HG03159 (cell line): ENCODE data around the gene DENND5B.
A peak's percentile ranks its signal among the peaks of the same experiment; 100 is the strongest.
"Not testable (repeated sequence)": the region's sequence is repeated elsewhere in the genome, so short reads cannot be mapped to it uniquely, and the experiment has no call there.

ENCODE experiments used
- ATAC-seq: cut with Tn5 transposase; IDR thresholded peaks from one replicate; pipeline ENCODE4 v1.9.1; 2021; ENCODE audit warnings: mild to moderate bottlenecking, moderate library complexity; ENCODE audit not compliant: unreplicated experiment

The DENND5B gene

DNA sequence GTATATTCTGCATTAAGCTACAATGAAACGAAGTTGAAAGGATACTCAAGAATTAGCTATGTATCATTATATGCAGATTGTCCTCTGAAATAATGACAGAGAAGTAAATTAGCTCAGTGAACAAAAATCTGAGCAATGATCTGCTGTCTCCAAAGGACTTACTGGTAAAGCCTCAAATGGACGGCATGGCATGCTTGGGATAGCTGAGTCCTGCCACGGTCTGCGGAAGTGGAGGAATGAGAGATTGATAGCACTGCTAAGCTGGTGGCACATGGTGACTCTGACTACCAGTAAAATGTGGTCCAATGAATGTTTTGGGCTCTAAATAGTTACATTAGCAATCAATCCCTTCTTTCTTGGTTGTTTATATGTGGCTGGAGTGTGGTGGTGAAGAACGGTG is 3.7 kb upstream of the DENND5B start:
- no peak for ATAC-seq

DNA sequence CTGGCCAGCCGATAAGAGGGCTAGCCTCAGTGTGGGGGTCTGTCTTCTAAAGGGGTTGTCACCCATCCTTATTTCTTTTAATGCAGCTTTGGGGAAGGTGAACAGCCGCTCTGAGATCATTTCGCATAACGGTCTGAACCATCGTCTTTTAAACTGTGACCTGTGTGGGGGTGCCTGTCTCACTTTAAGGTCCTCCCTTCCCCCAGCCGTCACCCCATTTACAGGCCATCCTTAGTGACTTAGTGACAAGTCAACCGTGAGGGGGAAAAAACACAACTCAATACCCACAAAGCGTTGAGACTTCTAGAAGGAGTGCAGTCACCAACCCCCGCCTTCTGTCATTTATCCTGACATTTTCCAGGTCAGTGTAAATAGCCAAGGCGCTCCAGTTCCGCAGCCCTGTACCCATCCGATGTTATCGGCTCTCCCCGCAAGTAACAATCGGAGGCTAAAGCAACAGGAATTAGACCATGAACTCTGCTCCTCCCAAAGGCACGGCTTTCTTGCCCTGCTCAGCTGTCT is 505 bp upstream of the DENND5B start:
- ATAC-seq = peak; percentile 10

DNA sequence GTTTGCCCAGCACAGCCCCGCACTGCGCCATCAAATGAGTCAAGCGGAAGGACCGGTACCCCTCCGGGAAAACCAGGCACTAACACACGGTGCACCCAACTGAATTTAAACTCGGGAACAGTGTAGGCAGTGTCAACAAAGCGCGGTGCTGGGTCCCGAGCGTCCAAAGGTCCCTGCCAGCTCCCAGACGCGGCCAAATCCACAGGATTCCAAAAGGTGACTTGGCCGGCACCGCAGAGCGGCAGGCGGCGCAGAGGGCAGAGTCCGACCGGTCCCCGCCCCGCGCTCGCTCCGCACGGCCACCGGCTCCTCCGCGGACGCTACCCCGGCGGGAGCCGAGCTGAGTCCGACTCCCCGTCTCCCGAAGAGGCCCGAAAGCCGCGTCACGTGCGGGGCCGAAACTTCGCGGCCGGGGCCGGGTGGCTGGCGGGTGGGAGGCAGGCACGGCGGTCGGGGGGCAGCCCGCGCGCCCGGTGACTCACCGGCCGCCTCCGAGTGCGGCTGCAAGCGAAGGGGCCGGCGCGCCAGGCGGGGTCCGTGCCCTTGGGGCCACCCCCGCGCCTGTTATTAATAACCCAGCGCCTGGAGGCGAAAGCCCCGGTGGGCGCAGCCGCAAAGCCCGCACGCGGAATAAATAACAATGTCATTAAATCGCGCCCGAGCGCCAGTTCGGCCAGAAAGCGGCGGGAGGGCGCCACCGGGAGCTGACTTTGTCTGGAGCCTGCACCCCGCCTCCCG is 863 bp downstream of the DENND5B start:
- ATAC-seq = peak; percentile 35

DNA sequence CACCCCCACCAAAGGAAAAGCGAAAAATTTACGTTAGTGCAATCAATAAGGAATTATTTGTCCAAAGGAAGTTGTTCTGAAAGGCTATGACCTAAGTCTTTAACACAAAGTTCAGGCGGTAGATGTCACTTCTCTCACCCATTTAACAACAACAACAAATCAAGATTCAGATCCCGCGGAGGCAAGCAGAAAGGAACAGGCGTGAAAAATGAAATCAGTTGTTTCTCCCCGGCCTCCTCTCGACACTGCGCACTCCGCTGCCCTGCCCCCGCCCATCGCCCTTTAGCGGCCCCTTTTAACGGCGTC is 1.4 kb downstream of the DENND5B start:
- ATAC-seq = peak; percentile 41

DNA sequence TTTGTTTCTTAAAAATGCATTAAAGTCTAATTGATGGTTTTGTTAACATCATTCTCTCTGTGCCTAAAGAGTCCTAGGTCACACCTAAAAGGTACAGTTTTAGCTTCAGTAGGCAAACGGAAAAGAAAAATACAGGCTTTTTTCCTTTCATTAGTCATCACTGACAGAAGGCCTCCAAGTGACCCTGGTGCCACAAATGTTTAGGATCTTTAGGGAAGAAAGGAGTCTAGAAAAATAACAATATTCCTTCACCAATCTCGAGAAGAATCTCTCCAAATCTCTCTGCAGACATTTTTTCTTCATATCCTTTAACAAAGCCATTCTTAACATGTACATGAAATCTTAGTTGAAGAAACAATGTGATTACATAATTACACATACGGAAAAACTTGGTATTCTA is 2.0 kb downstream of the DENND5B start:
- no peak for ATAC-seq

DNA sequence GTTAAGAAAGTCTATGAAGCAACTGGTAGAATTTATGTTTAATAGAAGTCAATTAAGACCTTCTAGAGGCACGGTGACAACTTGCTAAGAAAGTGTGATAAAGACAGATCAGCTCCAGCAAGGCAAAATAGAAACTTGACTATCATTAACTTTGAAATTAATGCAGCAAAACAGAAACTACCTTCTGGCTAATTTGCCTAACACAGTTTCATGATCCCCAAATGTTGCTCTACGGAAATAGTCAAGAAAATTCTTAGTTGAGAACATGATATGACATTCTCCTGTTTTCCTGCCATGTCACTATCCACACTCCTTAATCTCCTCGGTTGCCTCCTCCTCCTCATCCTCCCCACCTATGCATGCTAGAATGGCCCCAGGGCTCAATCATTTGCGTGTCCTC is 4.2 kb downstream of the DENND5B start:
- ATAC-seq = no peak

DNA sequence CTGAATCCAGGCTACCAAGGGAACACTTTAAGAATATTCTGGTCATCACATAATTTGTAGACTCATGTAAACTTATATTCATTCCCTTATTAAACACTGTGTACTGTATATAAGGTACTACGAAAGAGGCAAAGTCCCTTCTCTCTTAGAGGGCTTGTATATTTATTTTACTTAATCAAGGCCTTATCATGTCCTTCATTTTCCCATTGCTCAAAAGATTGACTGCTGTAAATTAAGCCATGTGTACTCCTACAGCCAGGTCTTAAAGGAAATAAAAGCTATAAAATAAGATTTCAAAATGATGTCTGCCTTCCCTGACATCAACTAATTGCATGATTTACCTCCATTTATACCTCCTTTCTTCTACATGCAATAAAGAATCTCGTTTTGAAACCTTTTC is 5.0 kb downstream of the DENND5B start:
- no peak for ATAC-seq

DNA sequence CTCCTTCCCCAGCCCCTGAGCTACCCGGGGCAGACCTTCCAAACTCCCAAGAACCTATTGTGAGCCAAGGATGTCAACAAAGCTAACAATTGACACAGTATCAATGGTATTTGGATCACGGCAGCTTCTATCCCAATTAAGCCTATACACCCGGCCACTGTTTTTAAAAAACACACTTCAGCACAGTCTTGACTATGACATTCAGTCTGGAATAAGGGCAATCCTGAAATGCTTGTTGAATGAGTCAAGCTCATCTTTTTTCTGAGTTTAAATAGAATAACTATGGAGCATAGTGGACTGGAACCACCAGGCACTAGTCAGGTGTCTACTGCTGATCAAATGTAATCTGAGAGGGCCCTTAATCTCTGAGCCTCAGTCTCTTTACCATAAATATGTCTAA is 5.7 kb downstream of the DENND5B start:
- no peak for ATAC-seq

DNA sequence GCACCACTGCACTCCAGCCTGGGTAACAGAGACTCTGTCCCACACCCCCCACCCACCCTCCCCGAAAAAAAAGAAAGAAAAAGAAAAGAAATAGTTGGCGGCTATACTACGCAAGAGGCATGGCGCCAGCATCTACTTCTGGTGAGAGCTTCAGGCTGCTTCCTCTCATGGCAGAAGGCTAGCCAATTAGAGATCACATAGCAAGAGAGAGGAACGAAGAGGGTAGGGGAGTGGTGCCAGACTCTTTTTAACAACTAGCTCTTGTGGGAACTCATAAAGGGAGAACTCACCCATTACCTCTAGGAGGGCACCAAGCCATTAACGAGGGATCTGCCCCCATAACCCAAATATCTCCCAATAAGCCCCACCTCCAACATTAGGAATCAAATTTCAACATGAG is 6.2 kb downstream of the DENND5B start:
- no peak for ATAC-seq

DNA sequence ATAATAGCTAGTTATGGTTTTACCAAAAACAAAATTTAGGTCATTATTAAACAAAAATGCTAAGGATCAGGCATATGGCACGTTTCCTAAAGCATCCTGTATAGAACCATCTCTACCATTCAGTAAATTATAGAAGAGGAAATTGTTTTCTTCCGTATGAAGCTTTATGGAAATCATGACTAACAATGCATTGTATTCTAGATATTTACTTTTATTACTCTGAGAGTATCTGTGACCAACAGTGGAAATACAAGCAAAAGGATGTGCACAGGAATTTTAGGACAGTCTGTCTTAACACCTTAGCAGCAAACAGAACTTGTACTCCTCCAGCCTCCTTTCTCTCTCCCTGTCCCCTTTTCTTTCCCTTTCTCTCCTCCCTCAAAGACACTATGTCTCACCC is 7.1 kb downstream of the DENND5B start:
- no peak for ATAC-seq

DNA sequence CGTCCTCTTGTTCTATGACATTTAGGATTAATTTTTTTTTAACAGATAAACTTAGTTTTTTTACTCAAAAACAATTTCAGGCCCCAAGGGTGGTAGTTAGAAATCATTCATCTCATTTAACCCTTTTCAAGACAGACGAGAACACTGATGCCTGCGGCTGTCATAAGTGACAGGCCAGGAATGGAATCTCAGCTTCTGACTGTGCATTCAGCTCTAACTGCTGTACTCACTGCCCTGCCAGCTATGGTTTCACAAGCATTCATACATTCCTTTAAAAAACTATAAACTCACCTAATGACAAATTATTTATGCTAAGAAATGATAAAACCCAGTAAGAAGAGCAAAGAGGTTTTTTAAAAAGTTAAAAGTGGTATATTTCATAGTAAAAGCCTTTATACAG is 8.8 kb downstream of the DENND5B start:
- ATAC-seq = no peak

DNA sequence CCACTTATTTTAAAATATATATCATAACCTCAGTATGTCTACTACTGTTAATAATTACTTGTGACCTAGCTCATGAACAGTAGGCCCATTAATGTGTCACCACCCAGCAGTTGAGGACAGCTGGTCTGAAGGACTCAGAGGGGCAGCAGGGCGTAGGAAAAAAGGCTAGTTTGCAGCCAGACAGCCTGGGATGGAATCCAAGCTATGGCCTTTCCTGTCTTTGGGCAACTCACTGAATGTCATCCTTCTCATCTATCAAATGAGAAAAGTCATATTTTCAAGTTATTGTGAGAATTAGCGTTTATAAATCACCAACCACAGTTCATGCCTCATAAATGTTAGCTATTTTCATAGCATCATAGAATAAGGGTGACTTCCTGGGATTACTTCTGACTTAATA is 12.3 kb downstream of the DENND5B start:
- peak; percentile 52 for ATAC-seq

DNA sequence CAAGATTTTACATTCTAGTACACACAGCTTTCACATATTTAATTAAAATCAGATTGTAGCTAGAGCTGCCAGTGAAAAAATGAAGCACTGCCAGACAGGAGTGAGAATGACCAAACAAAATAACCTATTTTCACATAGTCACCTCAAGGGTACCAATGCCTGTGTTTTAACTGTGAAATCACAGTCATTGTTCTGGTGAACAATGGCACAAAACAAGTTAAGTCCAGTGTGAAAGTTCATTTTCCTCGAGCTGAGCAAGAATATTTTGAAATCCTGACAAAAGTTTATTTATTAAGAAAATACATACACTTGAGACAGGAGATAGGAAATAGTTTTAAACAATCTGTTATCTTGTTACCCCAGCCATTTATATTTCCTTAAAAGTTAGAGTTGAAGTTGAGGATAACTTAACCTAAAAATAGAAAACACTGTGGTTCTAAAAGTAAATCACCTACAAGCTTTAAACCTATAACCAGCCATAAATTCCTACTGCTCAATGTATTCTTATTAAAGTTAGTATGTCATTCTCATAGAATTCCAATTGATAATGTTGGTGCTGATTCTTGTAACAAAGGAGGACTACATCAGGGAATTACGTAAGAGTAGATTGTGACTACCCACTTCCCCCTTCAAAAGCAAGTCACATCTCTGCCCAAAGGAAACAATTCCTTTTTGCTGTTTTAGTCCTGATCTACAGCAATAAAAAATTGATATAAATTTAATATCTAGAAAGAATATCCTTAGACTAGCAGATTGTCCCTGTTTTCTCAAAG is 15.9 kb downstream of the DENND5B start:
- ATAC-seq = no peak

DNA sequence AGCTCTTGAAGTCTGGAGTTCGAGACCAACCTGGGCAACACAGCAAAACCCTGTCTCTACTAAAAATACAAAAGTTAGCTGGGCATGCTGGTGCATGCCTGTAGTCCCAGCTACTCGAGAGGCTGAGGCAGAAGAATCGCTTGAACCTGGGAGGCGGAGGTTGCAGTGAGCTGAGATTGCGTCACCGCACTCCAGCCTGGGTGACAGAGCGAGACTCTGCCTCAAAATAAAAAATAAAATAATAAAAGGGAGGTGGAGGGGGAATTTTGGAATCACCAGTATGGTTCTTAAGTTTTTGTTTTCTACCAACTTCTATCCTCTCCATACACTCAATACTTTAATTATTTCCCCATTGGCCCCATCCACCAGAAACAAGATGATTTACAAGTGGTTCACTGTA is 16.6 kb downstream of the DENND5B start:
- not testable (repeated sequence) for ATAC-seq

DNA sequence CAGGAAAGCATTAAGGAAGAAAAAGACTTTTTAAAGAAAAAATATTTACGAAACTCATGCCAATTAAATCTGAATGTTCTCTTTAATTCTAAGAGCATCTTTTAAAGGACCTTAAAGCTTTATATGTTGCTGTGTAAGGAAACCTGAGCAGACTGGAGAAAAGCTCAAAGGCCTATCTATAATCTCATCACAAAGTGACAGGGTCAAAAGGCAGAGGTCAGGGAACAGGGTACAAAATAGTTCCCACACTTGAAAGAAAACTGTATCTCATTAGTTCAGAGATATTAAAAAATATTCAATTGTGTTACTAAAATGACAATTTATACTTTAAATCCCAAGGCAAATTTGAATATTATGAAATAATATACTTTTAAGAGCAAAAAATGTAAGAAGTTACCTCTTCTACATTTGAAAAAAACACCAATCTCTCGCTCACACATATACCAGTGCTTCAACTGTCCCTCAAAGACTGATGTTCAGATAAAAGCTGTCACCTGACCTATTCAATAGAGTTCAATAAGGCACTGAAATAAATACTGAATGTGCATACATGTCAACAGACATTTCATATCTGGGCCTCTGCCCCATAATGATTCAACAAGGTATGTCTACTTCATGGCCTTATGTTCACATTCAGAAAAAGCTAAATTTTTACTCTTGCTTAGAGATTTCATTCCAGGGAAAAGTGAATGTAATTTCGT is 17.9 kb downstream of the DENND5B start:
- ATAC-seq = no peak

DNA sequence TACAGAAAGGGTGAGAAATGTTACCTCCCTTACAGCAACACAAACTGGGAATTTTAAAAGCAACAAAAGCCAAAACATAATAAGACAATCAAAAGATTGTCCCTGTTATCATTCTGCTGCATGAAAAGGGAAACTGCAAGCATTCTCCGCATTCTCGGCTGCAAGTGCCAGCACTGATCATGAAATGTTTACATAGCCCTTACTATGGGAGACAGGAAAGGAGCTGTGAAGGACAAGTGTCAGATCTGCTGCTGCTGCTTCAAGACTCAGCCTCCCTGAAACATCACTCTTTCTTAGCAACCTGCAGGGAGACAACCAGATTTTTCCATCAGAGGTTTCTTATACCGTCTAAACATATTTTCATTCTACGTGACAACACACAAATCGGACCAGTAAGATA is 20.1 kb downstream of the DENND5B start:
- ATAC-seq = no peak

DNA sequence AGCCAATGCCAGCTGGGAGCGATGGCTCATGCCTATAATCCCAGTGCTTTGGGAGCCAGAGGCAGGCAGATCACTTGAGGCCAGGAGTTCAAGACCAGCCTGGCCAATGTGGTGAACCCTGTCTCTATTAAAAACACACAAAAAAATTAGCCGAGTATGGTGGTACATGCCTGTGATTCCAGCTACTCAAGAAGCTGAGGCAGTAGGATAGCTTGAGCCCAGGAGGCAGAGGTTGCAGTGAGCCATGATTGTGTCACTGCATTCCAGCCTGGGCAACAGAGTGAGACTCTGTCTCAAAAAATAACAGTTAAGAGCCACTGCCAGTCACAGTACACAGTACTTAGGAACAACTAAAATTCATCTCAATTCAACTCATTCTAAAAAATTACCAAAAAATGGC is 21.4 kb downstream of the DENND5B start:
- not testable (repeated sequence) for ATAC-seq

DNA sequence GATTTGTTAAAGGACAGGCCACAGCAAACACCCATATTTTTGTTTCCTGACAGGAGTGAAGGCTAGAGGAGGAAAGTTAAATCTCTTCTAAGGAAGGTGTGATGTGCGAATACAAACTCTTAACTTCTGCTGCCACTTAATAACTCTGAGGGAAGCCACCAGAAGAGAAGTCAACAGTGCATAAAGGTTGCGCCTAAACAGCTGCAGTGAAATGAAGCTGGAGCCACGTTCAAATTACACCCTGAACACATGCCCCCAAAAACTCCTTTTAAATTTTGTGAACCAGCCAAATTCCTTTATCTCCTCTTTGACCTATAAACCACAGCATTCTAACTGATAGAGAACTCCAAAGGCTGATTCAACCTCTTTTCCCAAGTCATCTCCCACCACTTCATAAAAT is 22.4 kb downstream of the DENND5B start:
- ATAC-seq = no peak

DNA sequence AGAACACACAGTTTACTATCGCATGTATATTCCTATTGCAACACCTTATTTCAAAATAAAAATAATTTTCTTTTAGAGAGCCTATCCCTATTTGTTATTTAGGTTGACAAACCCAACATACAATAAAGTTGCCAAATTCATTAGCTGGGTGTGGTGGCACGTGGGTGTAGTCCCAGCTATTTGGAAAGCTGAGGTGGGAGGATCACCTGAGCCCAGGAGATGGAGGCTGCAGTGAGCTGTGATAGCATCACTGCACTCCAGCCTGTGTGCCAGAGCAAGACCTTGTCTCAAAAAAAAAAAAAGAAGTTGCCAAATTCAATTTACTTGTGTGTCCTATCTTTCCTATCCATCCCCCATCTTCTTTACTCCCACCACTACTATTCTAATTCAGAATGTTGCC is 23.9 kb downstream of the DENND5B start:
- ATAC-seq = no peak

DNA sequence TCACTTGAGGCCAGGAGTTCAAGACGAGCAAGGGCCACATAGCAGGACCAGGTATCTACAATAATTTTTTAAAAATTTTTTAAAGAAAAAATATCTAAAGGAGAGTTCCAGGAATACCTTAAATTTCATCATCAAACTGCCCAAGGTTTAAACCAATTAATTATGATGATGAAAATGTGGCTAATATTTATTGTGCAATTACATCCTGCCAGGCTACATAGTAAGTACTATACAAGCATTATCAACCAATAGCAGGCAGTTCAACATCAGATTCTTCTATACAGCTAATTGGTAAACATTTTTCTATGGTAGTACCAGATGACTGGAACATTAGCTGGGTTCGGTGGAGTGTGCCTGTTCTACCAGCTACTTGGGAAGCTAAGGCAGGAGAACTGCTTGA is 24.4 kb downstream of the DENND5B start:
- no peak for ATAC-seq

DNA sequence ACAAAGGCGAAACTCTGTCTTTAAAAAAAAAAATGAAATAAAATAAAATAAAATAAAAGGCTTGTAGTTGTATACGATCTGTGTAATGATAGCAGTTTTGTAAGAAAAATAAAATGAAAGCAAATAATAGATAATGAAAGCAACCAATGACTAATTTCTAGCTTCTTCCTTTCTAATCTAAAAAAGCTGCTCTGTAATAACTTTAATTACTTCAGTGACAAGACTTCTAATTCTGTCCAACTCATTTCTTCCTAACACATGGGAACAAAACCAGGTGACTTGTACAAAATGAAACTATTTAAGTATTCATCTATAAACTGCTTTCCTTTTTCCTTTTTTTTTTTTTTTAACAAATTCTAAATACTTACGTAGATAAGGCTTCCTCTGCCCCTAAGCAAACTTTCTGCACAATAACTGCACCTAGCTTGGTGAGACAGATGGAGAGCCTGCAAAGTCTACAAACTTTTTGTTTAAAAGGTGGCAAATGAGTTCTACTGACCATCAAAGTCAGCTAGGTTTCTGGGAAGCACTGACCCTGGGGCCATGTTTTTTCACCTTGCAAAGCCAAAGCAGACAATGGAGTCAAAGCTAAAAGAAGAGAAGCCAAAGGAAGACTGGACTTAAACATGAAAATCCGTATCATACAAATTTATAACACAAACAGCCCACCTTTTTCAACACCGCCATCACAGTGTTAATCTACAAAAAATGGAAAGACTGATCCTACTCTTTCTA is 28.2 kb downstream of the DENND5B start:
- no peak for ATAC-seq
